ENCODE measurements around the gene PLGRKT.
"Not testable (repeated sequence)": the region's sequence is repeated elsewhere in the genome, so short reads cannot be mapped to it uniquely, and the experiment has no call there.

PLGRKT gene

GRCh38 chr9:5429873-5430564 is 7.7 kb downstream of the PLGRKT start:
- no peak for DNase-seq

- DNase-seq: no peak
These were observed 8.8 kb downstream of the PLGRKT start for GRCh38 chr9:5428794-5429528.

- no peak for DNase-seq
These were observed 9.6 kb downstream of the PLGRKT start for GRCh38 chr9:5428172-5428571.

- no peak for DNase-seq
These were observed 10.7 kb downstream of the PLGRKT start for GRCh38 chr9:5427005-5427404.

GRCh38 chr9:5425006-5425628 is 12.6 kb downstream of the PLGRKT start:
- peak; percentile 44 for DNase-seq

- no peak for DNase-seq
These were observed 15.4 kb downstream of the PLGRKT start for GRCh38 chr9:5422276-5422675.

GRCh38 chr9:5421163-5421562 is 16.6 kb downstream of the PLGRKT start:
- DNase-seq: no peak

GRCh38 chr9:5419987-5420386 is 17.7 kb downstream of the PLGRKT start:
- no peak for DNase-seq

GRCh38 chr9:5418481-5418880 is 19.2 kb downstream of the PLGRKT start:
- no peak for DNase-seq

- no peak for DNase-seq
These were observed 20.8 kb downstream of the PLGRKT start for GRCh38 chr9:5416953-5417352.

GRCh38 chr9:5408596-5408995 is 29.1 kb downstream of the PLGRKT start:
- no peak for DNase-seq

- DNase-seq: no peak
These were observed 35.5 kb downstream of the PLGRKT start for GRCh38 chr9:5402217-5402616.

GRCh38 chr9:5397547-5397946 is 40.2 kb downstream of the PLGRKT start:
- DNase-seq: not testable (repeated sequence)

GRCh38 chr9:5395428-5395827 is 42.3 kb downstream of the PLGRKT start:
- no peak for DNase-seq

GRCh38 chr9:5393976-5394375 is 43.7 kb downstream of the PLGRKT start:
- DNase-seq: not testable (repeated sequence)

GRCh38 chr9:5393497-5393896 is 44.2 kb downstream of the PLGRKT start:
- no peak for DNase-seq

GRCh38 chr9:5392285-5392684 is 45.4 kb downstream of the PLGRKT start:
- no peak for DNase-seq

GRCh38 chr9:5389109-5389732 is 48.5 kb downstream of the PLGRKT start:
- DNase-seq: no peak

GRCh38 chr9:5388026-5388819 is 49.5 kb downstream of the PLGRKT start:
- DNase-seq: no peak

- DNase-seq: no peak
These were observed 53.3 kb downstream of the PLGRKT start for GRCh38 chr9:5384436-5384835.

- DNase-seq: no peak
These were observed 55.2 kb downstream of the PLGRKT start for GRCh38 chr9:5382479-5382878.

GRCh38 chr9:5375790-5376477 is 61.8 kb downstream of the PLGRKT start:
- peak; percentile 19 for DNase-seq

All from central memory CD4-positive, alpha-beta T cell (primary cell).